ENCODE measurements around the gene ZSWIM9. TPM values are rescaled to one million over a fixed set of nuclear protein-coding genes. Genes with fewer than 3 reads are reported as not detected.

The ZSWIM9 gene
- total and polyA plus RNA-seq, 4 donors: 3.4 to 7.6 (median 4.3) TPM

DNA sequence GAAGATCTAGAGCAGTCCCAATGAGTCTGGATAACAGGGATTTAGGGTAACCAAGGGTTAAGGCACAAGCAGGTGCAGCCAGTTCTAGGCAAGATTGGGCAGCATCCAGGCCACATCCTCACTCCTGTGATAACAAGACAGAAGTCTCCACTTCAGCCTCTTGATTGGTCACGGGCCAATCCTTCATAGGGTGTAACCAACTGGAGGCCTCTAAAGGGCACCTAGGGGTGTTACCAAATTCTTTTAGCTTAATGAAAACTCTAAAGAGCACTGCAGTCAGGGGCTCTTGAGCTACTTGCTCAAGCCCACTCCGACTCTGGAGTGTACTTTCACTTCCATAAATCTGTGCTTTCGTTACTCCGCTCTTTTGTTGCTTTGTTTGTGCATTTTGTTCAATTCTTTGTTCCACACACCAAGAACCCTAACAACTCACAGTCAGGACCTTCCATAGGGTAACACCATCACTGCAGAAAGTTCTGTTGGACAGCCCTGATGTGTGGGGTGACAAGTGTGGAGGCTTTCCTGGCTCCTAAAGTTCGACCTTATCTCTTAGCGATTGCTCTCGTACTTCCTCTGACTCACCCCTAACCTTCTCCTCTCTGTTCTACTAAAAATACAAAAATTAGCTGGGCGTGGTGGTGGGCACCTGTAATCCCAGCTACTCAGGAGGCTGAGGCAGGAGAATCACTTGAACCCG, 36.1 kb downstream of the ZSWIM9 start:
- DNase-seq (peak in 1 of 3 donors; percentile 63), ATAC-seq (ENCODE audit: insufficient read depth, low FRiP score) (no peak)
- WGBS, 2 donors: 67 to 75% methylated on average over 9 of the region's 9 CpGs
- Histone ChIP-seq H3K4me1 (ENCODE audit: control insufficient read depth in 5 of 5, insufficient read depth in 5 of 5, low read length in 5 of 5) (peaks cover 1 to 13% (median 9%) of the 10 kb centered on the region in 5 donors), H3K9ac (ENCODE audit: insufficient read depth in 1 of 2, low read length in 2 of 2) (no peak overlapping the region), H3K27me3 (ENCODE audit: control insufficient read depth in 3 of 3, insufficient read depth in 3 of 3, low read length in 2 of 3) (no peaks in the 10 kb centered on the region), H3K27ac (ENCODE audit: low read depth in 1 of 2, low read length in 1 of 2) (peak overlapping the region in 1 of 2 donors; percentile 64), H3K4me3 (no peak overlapping the region), H3K36me3 (ENCODE audit: control insufficient read depth in 4 of 4, insufficient read depth in 4 of 4, low read length in 4 of 4) (peaks cover 0 to 12% (median 3%) of the 10 kb centered on the region in 4 donors), H3K9me3 (ENCODE audit: control insufficient read depth in 4 of 4, insufficient read depth in 3 of 4, low read length in 3 of 4) (no peaks in the 10 kb centered on the region)
- TF ChIP-seq, protein P1, sequence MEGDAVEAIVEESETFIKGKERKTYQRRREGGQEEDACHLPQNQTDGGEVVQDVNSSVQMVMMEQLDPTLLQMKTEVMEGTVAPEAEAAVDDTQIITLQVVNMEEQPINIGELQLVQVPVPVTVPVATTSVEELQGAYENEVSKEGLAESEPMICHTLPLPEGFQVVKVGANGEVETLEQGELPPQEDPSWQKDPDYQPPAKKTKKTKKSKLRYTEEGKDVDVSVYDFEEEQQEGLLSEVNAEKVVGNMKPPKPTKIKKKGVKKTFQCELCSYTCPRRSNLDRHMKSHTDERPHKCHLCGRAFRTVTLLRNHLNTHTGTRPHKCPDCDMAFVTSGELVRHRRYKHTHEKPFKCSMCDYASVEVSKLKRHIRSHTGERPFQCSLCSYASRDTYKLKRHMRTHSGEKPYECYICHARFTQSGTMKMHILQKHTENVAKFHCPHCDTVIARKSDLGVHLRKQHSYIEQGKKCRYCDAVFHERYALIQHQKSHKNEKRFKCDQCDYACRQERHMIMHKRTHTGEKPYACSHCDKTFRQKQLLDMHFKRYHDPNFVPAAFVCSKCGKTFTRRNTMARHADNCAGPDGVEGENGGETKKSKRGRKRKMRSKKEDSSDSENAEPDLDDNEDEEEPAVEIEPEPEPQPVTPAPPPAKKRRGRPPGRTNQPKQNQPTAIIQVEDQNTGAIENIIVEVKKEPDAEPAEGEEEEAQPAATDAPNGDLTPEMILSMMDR (IDR thresholded peaks at IDR 0.05; ENCODE audit: control extremely low read depth, extremely low read depth): no peak

GRCh38 chr19:48210005-48210404, 39.5 kb downstream of the ZSWIM9 start:
- TF ChIP-seq, protein P1 (IDR thresholded peaks at IDR 0.05; ENCODE audit: control extremely low read depth, extremely low read depth): no peak
- DNase-seq (no peak), ATAC-seq (ENCODE audit: insufficient read depth, low FRiP score) (no peak)
- H3K9me3 ChIP-seq (ENCODE audit: control insufficient read depth in 4 of 4, insufficient read depth in 3 of 4, low read length in 3 of 4): no peaks in the 10 kb centered on the region
- H3K4me1 ChIP-seq (ENCODE audit: control insufficient read depth in 5 of 5, insufficient read depth in 5 of 5, low read length in 5 of 5): peaks cover 0 to 5% (median 0%) of the 10 kb centered on the region in 5 donors
- peaks cover 5 to 27% (median 8%) of the 10 kb centered on the region in 4 donors for H3K36me3 ChIP-seq (ENCODE audit: control insufficient read depth in 4 of 4, insufficient read depth in 4 of 4, low read length in 4 of 4)
- no peak overlapping the region for H3K27ac ChIP-seq (ENCODE audit: low read depth in 1 of 2, low read length in 1 of 2)
- no peaks in the 10 kb centered on the region for H3K27me3 ChIP-seq (ENCODE audit: control insufficient read depth in 3 of 3, insufficient read depth in 3 of 3, low read length in 2 of 3)
- H3K4me3 ChIP-seq: no peak overlapping the region
- no peak overlapping the region for H3K9ac ChIP-seq (ENCODE audit: insufficient read depth in 1 of 2, low read length in 2 of 2)
- WGBS, 2 donors: 74 to 80% methylated on average over 3 of the region's 3 CpGs

- no peaks in the 10 kb centered on the region for H3K9me3 ChIP-seq (ENCODE audit: control insufficient read depth in 4 of 4, insufficient read depth in 3 of 4, low read length in 3 of 4)
- TF ChIP-seq, protein P1 (IDR thresholded peaks at IDR 0.05; ENCODE audit: control extremely low read depth, extremely low read depth): no peak
- peaks cover 7 to 35% (median 15%) of the 10 kb centered on the region in 4 donors for H3K36me3 ChIP-seq (ENCODE audit: control insufficient read depth in 4 of 4, insufficient read depth in 4 of 4, low read length in 4 of 4)
- no peak overlapping the region for H3K9ac ChIP-seq (ENCODE audit: insufficient read depth in 1 of 2, low read length in 2 of 2)
- H3K4me1 ChIP-seq (ENCODE audit: control insufficient read depth in 5 of 5, insufficient read depth in 5 of 5, low read length in 5 of 5): no peaks in the 10 kb centered on the region
- no peak overlapping the region for H3K4me3 ChIP-seq
- DNase-seq (no peak), ATAC-seq (ENCODE audit: insufficient read depth, low FRiP score) (no peak)
- 95 to 96% methylated on average over 5 of the region's 5 CpGs for WGBS, 2 donors
- no peaks in the 10 kb centered on the region for H3K27me3 ChIP-seq (ENCODE audit: control insufficient read depth in 3 of 3, insufficient read depth in 3 of 3, low read length in 2 of 3)
- no peak overlapping the region for H3K27ac ChIP-seq (ENCODE audit: low read depth in 1 of 2, low read length in 1 of 2)
Measured at GRCh38 chr19:48213959-48214358, 43.5 kb downstream of the ZSWIM9 start.
